GM10847 (cell line): Measurements from ENCODE around the gene SSH2.
A peak's percentile ranks its signal among the peaks of the same experiment; 100 is the strongest.

Experiments
- POLR2A ChIP-seq: IDR thresholded peaks from 2 replicates; pipeline ENCODE4 v1.6.1; 2011; ENCODE audit not compliant: insufficient read length; ENCODE audit errors: extremely low read depth

The SSH2 gene, protein sequence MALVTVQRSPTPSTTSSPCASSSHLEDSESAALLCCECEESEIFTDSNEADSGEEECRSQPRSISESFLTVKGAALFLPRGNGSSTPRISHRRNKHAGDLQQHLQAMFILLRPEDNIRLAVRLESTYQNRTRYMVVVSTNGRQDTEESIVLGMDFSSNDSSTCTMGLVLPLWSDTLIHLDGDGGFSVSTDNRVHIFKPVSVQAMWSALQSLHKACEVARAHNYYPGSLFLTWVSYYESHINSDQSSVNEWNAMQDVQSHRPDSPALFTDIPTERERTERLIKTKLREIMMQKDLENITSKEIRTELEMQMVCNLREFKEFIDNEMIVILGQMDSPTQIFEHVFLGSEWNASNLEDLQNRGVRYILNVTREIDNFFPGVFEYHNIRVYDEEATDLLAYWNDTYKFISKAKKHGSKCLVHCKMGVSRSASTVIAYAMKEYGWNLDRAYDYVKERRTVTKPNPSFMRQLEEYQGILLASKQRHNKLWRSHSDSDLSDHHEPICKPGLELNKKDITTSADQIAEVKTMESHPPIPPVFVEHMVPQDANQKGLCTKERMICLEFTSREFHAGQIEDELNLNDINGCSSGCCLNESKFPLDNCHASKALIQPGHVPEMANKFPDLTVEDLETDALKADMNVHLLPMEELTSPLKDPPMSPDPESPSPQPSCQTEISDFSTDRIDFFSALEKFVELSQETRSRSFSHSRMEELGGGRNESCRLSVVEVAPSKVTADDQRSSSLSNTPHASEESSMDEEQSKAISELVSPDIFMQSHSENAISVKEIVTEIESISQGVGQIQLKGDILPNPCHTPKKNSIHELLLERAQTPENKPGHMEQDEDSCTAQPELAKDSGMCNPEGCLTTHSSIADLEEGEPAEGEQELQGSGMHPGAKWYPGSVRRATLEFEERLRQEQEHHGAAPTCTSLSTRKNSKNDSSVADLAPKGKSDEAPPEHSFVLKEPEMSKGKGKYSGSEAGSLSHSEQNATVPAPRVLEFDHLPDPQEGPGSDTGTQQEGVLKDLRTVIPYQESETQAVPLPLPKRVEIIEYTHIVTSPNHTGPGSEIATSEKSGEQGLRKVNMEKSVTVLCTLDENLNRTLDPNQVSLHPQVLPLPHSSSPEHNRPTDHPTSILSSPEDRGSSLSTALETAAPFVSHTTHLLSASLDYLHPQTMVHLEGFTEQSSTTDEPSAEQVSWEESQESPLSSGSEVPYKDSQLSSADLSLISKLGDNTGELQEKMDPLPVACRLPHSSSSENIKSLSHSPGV (N-terminal part only)

DNA sequence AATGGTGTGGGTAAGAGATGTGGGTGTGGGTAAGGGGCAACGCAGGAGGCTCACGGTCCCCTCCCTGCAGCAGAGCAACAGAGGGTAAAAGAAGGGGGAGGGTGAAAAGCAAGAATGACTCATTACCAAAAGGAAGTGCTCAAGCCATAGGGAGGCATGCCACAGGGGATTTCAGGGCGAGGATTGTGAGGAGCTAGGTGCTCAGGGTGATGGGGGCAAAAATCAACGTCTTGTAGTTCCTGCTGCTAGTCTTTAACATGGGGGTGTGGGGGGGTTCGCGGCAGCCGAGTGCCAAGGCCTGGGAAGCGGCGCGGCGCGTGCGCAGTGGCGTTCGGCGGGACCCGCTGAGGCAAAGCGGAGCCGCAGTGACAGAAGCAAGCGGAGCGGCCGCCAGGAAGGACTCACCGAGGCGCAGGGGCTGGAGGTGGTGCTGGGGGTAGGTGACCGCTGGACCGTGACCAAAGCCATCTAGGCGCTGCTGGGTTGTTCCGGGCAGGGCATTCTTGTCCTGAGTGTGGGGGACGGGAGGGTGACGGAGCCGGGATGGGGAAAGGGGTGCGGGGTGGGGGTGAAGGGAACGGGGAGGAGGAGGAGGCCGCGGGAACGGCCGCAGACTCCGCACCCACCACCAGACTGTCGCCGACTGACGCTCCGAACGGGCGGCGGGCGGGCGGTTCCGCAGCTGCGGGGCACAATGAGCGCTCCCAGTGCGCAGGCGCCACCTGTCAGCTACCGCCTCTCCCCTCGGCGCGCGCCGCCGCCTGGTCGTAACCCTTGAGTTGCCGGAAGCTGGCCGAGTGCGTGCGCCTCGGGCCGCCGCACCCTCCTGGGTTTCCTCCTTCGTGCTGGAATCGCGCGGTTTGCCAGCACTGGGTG lies at the start of gene SSH2:
TSS of gene SSH2 (minus strand) at position 696 of the 876 bp plus-strand sequence. CDS start at position 468, 228 bp downstream.
- TF ChIP-seq POLR2A: peak; percentile 46

DNA sequence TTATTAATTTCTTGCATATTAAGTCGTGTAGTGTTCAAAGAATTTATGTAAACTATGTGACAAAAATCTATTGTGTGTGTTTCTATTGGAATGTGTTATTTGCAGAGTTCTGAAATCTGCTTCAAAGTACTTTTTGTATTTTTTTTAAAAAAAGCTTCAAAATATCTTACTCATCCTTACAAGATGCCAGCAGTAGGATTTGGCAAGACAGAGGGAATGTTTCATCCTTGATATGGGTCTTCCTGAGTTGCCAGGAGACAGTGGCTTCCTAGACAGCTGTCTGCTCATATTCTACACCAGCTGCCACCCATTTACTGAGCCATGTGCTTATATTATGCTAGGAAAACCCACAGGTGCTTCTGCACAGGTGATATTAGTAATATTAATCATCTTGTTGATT lies 47.8 kb upstream of the SSH2 start:
- no peak for TF ChIP-seq POLR2A

DNA sequence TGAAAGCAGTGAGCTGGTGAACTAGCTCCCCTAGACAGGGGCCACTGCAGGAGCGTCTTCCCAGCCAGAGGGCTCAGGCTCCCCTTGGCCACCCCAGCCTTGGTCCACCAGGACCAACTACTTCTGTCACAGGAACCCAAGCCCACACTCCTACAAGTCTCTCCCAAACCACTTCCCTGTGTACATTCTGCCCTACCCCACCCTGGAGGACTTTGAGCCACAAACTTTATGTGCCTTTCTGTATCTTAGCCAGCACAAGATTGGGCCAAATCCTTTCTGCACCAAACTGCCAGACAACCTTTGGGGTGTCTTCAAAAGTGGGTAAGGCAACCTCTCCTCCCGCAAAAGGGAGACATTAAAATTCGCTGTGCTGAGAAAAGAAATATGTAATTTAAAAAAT lies 43.0 kb upstream of the SSH2 start:
- no peak for TF ChIP-seq POLR2A

DNA sequence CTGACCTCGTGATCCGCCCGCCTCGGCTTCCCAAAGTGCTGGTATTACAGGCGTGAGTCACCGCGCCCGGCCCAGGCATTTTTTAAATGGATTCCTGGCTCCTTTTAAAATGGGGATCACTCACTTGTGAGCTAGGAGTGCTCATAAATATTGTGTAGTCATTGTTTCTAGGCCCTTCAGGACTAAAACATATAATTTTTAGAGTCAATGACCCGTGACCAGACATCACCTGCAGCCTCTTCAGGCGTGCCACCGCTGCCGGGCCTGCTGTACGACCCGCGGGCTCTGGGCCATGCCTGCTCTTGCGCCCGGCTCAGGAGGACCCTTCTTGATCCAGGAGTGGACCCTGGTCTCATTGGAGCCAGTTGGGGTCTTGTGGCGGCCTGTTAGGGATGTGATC lies 42.2 kb upstream of the SSH2 start:
- no peak for TF ChIP-seq POLR2A

DNA sequence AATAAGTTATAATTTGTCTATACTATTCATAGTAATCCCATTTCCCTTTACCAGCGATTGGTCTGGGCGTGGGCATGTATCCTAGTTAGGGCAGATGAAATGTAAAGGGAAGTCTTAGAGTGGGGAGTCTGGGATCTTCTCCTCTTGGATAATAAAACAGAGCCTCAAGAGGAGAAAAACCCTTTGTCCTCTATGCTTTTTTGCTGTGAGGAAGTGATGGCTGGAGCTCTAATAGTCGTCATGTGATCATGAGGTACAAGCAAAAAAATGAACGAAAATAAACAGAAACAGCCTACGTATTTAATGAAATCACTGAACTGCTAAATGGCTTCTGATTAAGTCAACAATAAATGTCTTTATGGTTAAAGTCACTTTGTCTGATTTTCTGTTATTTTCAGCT lies 38.2 kb upstream of the SSH2 start:
- no peak for TF ChIP-seq POLR2A

DNA sequence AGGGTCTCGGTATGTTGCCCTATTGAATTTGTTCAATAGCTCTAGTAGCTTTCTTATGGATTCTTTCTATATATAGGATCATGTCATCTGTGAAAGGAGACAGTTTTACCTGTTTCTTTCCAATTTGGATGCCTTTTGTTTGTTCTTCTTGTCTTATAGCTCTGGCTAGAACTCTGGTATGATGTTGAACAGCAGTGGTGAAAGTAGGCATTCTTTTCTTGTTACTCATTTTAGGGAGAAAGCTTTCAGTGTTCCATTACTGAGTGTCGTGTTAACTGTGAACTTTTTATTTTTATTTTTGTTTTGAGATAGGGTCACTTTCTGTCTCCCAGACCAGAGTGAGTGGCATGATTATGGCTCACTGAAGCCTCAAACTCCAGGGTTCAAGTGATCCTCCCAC lies 32.6 kb upstream of the SSH2 start:
- TF ChIP-seq POLR2A: no peak

DNA sequence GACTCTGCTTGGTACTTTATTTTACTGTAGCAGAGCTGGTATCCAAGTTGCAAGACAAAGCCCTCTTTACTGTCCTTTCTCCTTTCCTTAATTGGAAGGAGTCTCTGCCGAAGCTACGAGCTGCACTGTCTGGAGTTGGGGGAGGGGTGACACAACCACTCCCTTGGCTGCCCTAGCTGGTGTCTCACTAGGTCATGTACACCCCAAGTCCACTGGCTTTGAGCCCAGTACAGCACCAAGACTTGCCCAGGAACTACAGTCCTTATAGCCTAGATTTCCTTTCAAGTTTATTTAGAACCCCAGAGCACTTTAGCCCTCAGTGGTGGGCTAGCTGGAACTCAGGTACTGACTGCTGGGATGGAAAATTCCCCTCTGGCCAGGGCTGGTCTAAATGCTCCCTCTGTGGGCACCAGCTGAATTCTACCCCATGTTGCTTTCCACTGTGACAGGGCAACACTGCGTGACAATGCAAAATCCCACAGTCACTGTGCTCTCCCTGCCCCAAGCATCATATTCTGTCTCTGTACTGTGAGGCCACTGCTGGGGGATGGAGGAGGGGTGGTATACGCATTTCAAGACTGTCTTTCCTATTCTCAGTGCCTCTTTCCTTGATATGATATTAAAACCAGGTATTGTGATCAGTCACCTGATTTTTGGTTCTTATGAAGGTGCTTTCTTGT lies 29.8 kb upstream of the SSH2 start:
- no peak for TF ChIP-seq POLR2A

DNA sequence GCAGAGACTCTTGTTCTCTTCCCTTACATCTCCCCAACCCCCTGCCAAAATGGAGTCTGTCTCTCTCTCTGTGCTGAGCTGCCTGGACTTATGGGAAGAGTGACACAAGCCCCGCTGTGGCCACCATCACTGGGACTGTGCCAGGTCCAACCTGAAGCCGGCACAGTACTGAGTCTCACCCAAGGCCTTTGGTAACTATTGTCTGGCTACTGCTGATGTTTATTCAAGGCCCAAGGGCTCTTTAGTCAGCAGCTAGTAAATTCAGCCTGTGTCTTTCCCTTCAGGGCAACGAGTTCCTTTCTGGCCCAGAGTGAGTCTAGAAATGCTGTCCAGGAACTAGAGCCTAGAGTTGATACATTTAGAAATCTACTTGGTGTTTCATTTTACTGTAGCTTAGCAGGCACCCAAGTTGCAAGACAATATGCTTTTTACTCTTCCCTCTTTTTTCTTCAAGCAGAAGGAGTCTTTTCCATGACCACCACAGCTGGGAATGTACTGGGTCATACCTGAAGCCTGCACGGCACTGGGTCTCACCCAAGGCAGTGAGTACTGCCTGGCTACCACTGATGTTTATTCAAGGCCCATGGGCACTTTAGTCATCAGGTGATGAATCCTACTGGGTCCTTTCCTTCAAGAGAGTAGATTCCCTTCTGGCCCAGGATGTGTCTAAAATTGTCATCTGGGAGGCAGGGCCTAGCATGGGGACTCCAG lies 29.1 kb upstream of the SSH2 start:
- no peak for TF ChIP-seq POLR2A

DNA sequence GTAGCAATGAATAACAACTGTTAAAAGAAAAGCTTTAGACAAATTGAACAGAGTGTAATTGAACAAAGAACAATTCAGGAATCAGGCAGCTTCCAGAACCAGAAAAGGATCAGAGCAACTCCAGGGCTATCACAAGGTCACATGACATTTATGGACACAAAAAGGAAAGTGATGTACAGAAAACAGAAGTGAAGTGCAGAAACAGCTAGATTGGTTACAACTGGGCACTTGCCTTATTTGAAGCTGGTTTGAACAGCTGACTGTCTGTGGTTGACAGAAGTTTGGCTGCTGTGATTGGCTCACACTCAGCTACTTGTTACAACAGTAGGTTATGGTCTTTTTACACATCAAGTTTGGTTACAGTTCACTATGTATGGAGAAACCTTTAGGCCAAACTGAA lies 26.2 kb upstream of the SSH2 start:
- TF ChIP-seq POLR2A: no peak

DNA sequence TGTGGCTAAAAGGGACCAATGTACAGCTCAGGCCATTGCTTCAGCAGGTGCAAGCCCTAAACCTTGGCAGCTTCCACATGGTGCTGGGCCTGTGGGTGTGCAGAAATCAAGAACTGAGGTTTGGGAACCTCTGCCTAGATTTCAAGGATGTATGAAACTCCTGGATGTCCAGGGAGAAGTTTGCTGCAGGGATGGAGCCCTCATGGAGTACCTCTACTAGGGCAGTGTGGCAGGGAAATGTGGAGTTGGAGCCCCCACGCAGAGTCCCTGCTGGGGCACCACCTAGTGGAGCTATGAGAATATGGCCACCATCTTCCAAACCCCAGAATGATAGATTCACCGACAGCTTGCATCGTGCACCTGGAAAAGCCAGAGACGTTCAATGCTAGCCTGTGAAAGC lies 24.4 kb upstream of the SSH2 start:
- no peak for TF ChIP-seq POLR2A

DNA sequence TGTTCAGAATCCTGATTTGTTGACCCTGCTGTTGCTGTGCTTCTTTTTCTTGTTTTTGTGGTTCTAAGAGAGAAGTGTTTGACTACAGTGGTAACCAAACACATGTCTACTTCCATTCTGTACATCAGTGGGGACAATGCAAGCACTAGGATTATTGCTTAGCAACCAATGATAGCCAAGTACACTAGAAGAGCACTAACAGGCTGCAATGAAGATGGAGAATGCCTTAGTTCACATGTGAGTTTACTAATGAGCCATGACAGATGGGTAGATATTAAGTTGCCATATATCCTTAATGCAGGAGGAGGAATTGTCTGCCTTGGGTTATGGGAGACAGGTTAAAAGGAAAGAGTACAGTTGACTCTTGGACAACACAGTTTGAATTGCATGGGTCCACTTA lies 19.7 kb upstream of the SSH2 start:
- no peak for TF ChIP-seq POLR2A

DNA sequence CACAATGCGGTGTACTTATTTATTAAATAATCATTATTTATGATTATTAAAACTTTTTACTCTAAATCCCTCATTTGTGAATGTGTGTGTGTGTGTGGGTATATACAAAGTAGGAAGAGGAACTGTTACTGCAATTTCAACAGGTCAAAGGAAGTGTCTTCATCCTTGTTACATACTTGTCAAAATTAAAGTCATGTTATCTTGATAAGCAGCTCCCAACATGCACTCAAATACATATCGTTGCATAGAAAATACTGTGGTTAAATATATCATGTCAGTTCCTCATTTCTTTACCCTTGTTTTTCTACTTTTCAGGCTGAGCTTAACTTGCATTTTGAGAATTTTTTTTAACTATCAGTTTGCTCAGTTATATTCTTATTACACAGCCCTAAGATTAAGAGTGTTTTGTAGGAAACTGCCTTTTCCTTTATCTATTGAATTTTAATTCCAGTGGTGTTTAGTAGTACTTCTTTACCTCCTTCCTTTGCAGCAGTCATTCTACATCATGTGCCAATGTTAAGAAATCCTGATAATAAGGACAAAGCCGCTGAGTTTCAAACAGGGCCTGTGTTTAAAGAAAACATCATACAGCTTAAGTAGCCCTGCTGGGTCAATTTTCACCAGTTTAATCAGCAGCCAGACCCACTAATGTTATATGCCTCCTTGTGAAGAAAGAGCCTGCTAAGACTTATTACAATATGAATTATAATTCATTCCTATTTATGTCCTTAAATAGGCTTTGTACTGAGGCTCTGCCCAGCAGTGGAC lies 18.6 kb upstream of the SSH2 start:
- no peak for TF ChIP-seq POLR2A

DNA sequence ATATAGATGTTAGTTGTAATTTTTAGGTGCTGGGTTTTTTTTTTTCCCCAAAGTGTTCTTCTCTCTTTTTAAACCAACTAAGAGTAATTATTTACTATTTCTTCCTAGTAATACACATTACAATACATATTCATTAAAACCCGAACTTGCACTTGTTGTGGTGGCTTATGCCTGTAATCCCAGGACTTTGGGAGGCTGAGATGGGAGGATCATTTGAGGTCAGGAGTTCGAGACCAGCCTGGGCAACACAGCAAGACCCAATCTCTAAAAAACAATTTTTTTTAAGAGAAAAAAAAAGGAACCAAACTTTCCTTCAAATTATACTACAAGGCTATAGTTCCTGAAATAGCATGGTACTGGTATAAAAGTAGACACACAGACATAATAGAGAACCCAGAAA lies 15.3 kb upstream of the SSH2 start:
- no peak for TF ChIP-seq POLR2A
